Measurements from ENCODE around the gene DCLK1.

Gene DCLK1

GRCh38 chr13:35889560-35889959, 241.6 kb downstream of the DCLK1 start:
- DNase-seq, result no peak

- no peak for DNase-seq
These were observed 242.2 kb downstream of the DCLK1 start for GRCh38 chr13:35888981-35889380.

- no peak for DNase-seq
These were observed 242.7 kb downstream of the DCLK1 start for GRCh38 chr13:35888457-35888883.

- DNase-seq, result no peak
These were observed 244.0 kb downstream of the DCLK1 start for GRCh38 chr13:35887115-35887666.

- DNase-seq, result no peak
These were observed 244.7 kb downstream of the DCLK1 start for GRCh38 chr13:35886332-35887114.

- no peak for DNase-seq
These were observed 246.9 kb downstream of the DCLK1 start for GRCh38 chr13:35884211-35884760.

GRCh38 chr13:35882722-35883497, 248.3 kb downstream of the DCLK1 start:
- no peak for DNase-seq

GRCh38 chr13:35881360-35881759, 249.8 kb downstream of the DCLK1 start:
- DNase-seq, result no peak

- DNase-seq, result no peak
These were observed 252.1 kb downstream of the DCLK1 start for GRCh38 chr13:35879111-35879510.

- DNase-seq, result no peak
These were observed 254.6 kb downstream of the DCLK1 start for GRCh38 chr13:35876601-35877000.

- no peak for DNase-seq
These were observed 256.5 kb downstream of the DCLK1 start for GRCh38 chr13:35874704-35875103.

GRCh38 chr13:35872369-35872768, 258.8 kb downstream of the DCLK1 start:
- no peak for DNase-seq

GRCh38 chr13:35871561-35871960, 259.6 kb downstream of the DCLK1 start:
- DNase-seq, result no peak

GRCh38 chr13:35866801-35867200, 264.4 kb downstream of the DCLK1 start:
- DNase-seq, result no peak

- DNase-seq, result no peak
These were observed 265.6 kb downstream of the DCLK1 start for GRCh38 chr13:35865341-35866240.

- DNase-seq, result no peak
These were observed 270.5 kb downstream of the DCLK1 start for GRCh38 chr13:35860661-35861060.

GRCh38 chr13:35859981-35860380, 271.2 kb downstream of the DCLK1 start:
- no peak for DNase-seq

- no peak for DNase-seq
These were observed 272.5 kb downstream of the DCLK1 start for GRCh38 chr13:35858665-35859064.

- DNase-seq, result no peak
These were observed 273.4 kb downstream of the DCLK1 start for GRCh38 chr13:35857769-35858168.

- no peak for DNase-seq
These were observed 274.3 kb downstream of the DCLK1 start for GRCh38 chr13:35856721-35857364.

- DNase-seq, result no peak
These were observed 275.1 kb downstream of the DCLK1 start for GRCh38 chr13:35856084-35856483.

- DNase-seq, result no peak
These were observed 275.6 kb downstream of the DCLK1 start for GRCh38 chr13:35855531-35856019.
